Sigmoid colon (tissue), 7 donors: ENCODE measurements around the gene NXN. TPM values are rescaled to one million over a fixed set of nuclear protein-coding genes. Genes with fewer than 3 reads are reported as not detected.
A peak's percentile ranks its signal among the peaks of the same experiment; 100 is the strongest.
"Not testable (repeated sequence)": the region's sequence is repeated elsewhere in the genome, so short reads cannot be mapped to it uniquely, and the experiment has no call there.

Experiments used
- DNase-seq: peaks from one replicate; pipeline ENCODE4 v3.0.0-alpha.2; 2019
- H3K27ac ChIP-seq, 4 donors: fragments of 200-600 bp; sonication (generic); one replicate each; pipeline ENCODE4 v1.5.1; 2016 to 2019; ENCODE audit warnings: mild to moderate bottlenecking in 1 of 4
- H3K27me3 ChIP-seq, 3 donors: fragments of 200-600 bp; sonication (generic); one replicate each; pipeline ENCODE4 v1.5.1; 2019; ENCODE audit warnings: mild to moderate bottlenecking in 1 of 3
- H3K36me3 ChIP-seq, 4 donors: fragments of 200-600 bp; sonication (generic); one replicate each; pipeline ENCODE4 v1.5.1; 2016 to 2019
- H3K4me1 ChIP-seq, 4 donors: fragments of 200-600 bp; sonication (generic); one replicate each; pipeline ENCODE4 v1.5.1; 2017 to 2019
- H3K4me3 ChIP-seq, 4 donors: fragments of 200-600 bp; sonication (generic); one replicate each; pipeline ENCODE4 v1.5.1; 2017 to 2019; ENCODE audit warnings: mild to moderate bottlenecking in 2 of 4, moderate library complexity in 1 of 4
- H3K9me3 ChIP-seq, 4 donors: fragments of 200-600 bp in 3 of 4; sonication (generic) in 3 of 4; one replicate each; pipeline versions ENCODE4 v1.5.1 to v1.6.1; 2013 to 2019
- CTCF ChIP-seq, 4 experiments: fragments of 450-650 bp in 3 of 4; fragments of 200-600 bp in 1 of 4; IDR thresholded peaks; one replicate each; pipeline ENCODE4 v1.5.1; 2016 to 2019; ENCODE audit warnings: antibody characterized with exemption in 4 of 4, mild to moderate bottlenecking in 3 of 4, moderate library complexity in 2 of 4
- EP300 ChIP-seq, 4 donors: sonication (generic); formaldehyde crosslinking; IDR thresholded peaks; one replicate each; pipeline ENCODE4 v1.6.1; 2017; ENCODE audit warnings: antibody characterized with exemption in 4 of 4
- POLR2A ChIP-seq, 2 donors: fragments of 450-650 bp; IDR thresholded peaks; one replicate each; pipeline ENCODE4 v1.6.1; 2016; ENCODE audit warnings: antibody characterized with exemption in 2 of 2, mild to moderate bottlenecking in 2 of 2, moderate library complexity in 2 of 2
- POLR2AphosphoS5 ChIP-seq, 4 donors: sonication (generic); formaldehyde crosslinking; IDR thresholded peaks; one replicate each; pipeline ENCODE4 v1.6.1; 2017; ENCODE audit warnings: antibody characterized with exemption in 4 of 4
- WGBS, 2 donors: extraction: QIAGEN DNeasy Blood & Tissue Kit; methylation state at CpG; one replicate each; pipeline ENCODE4 v1.1.7; 2013; 5-methylcytosine and 5-hydroxymethylcytosine counted together
- intact Hi-C: fragments of 100-400 bp; cut with DNase I; formaldehyde crosslinking; loops from one replicate; pipeline ENCODE4 v1.15.1; 2023
- polyA plus RNA-seq, 3 donors: library from polyadenylated mRNA; stranded (reverse); fragments of 200-250 nt; gene quantifications; one replicate each; pipeline ENCODE4 v1.2.3, GENCODE V29; 2013
- total RNA-seq, 4 donors: library from RNA; depleted of rRNA; stranded (reverse); fragments of >200 nt; gene quantifications; one replicate each; pipeline ENCODE4 v1.1.0, GENCODE V29; 2016
- donor health status: healthy with polysubstance abuse.
- donor health status: Bipolar disorder and iron deficiency.
- donor health status: healthy.

The NXN gene
- total and polyA plus RNA-seq, 7 donors, result 1.4 to 75.9 (median 50.4) TPM

- no peak for DNase-seq
- WGBS, 2 donors, result 80 to 84% methylated on average over 7 of the region's 7 CpGs
- intact Hi-C loops, result no loop called here
- Histone ChIP-seq H3K27me3 (no peaks in the 10 kb centered on the region), H3K27ac (peak overlapping the region in 3 of 4 donors; percentile 27 to 81 (median 80)), H3K4me3 (no peak overlapping the region), H3K36me3 (no peaks in the 10 kb centered on the region), H3K9me3 (no peaks in the 10 kb centered on the region), H3K4me1 (peaks cover 0 to 75% (median 58%) of the 10 kb centered on the region in 4 donors)
- TF ChIP-seq POLR2AphosphoS5 (IDR thresholded peaks at IDR 0.05), result no peak
- no peak for TF ChIP-seq EP300 (IDR thresholded peaks at IDR 0.05)
- TF ChIP-seq CTCF (IDR thresholded peaks at IDR 0.05), result no peak
- TF ChIP-seq POLR2A (IDR thresholded peaks at IDR 0.05), result no peak
Measured at GRCh38 chr17:913207-913606, 66.4 kb downstream of the NXN start.

GRCh38 chr17:909642-910323 lies 69.8 kb downstream of the NXN start:
- DNase-seq, result no peak
- WGBS, 2 donors, result 83 to 92% methylated on average over 24 of the region's 24 CpGs
- intact Hi-C loops, result no loop called here
- TF ChIP-seq CTCF (IDR thresholded peaks at IDR 0.05) (no peak), POLR2A (IDR thresholded peaks at IDR 0.05) (no peak), POLR2AphosphoS5 (IDR thresholded peaks at IDR 0.05) (peak in 3 of 4 donors; percentile 4 to 21 (median 16))
- Histone ChIP-seq H3K4me3 (no peak overlapping the region), H3K27ac (peak overlapping the region; percentile 32 to 72 (median 66)), H3K36me3 (no peaks in the 10 kb centered on the region), H3K4me1 (peaks cover 0 to 64% (median 46%) of the 10 kb centered on the region in 4 donors), H3K9me3 (no peaks in the 10 kb centered on the region), H3K27me3 (no peaks in the 10 kb centered on the region)

GRCh38 chr17:907725-908124 lies 71.9 kb downstream of the NXN start:
- Histone ChIP-seq H3K4me1 (peaks cover 0 to 70% (median 55%) of the 10 kb centered on the region in 4 donors), H3K36me3 (no peaks in the 10 kb centered on the region), H3K27me3 (no peaks in the 10 kb centered on the region), H3K4me3 (no peak overlapping the region), H3K27ac (peak overlapping the region in 2 of 4 donors; percentile 70 to 72), H3K9me3 (no peaks in the 10 kb centered on the region)
- intact Hi-C loops, result no loop called here
- DNase-seq, result no peak
- TF ChIP-seq CTCF (IDR thresholded peaks at IDR 0.05) (no peak), POLR2A (IDR thresholded peaks at IDR 0.05) (no peak), EP300 (IDR thresholded peaks at IDR 0.05) (no peak), POLR2AphosphoS5 (IDR thresholded peaks at IDR 0.05) (no peak)
- WGBS, 2 donors, result 82 to 88% methylated on average over 6 of the region's 6 CpGs

- H3K36me3 ChIP-seq, intact Hi-C loops, H3K27me3 ChIP-seq, DNase-seq, H3K4me3 ChIP-seq, H3K9me3 ChIP-seq: not testable (repeated sequence)
- peak overlapping the region in 2 of 4 donors; percentile 87 to 92 for H3K27ac ChIP-seq
- WGBS, 2 donors, result 87% methylated on average over 6 of the region's 6 CpGs
- peaks cover 0 to 72% (median 67%) of the 10 kb centered on the region in 4 donors for H3K4me1 ChIP-seq
Measured at GRCh38 chr17:905708-906107, 73.9 kb downstream of the NXN start.

DNA sequence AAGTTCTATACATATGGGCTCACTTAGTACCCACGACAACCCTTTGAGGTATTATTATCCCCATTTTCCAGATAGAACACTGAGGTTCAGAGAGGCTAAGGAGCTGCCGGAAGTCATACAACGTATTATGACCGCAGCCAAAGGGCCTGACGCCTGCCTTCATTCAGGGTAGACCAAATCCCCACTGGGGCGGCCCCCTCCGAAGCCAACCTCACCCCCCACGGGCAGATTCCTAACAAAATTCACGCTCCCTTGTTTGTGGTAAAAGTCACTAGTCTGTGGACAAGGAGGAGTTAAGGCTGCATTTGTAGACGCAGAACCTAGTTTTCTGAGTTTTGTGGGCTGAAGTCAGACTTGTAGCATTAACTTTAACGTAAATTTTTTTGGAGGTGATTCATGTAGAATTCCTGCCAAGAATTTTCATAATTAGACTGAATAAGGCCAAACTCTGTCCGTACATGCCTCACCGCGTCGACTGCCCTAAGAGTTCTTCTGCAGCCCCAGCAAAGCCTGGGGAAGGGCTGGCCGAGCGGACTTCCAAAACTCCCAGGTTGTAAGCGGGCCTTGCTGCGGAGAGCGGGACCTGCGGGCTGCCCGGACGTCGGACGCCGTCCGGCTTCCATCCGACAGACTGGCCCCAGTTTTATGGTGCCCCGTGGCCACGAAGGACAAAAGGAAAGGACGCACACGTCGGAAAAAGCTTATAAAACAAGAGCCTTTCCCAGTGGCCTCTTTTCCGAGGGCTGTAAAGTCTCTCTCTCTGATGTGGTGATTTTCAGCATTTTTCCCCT lies 75.7 kb downstream of the NXN start:
- Histone ChIP-seq H3K36me3 (no peaks in the 10 kb centered on the region), H3K27me3 (no peaks in the 10 kb centered on the region), H3K4me1 (peaks cover 0 to 67% (median 62%) of the 10 kb centered on the region in 4 donors), H3K4me3 (peak overlapping the region in 3 of 4 donors; percentile 1 to 19 (median 19)), H3K27ac (peak overlapping the region; percentile 81 to 92 (median 88)), H3K9me3 (no peaks in the 10 kb centered on the region)
- intact Hi-C loops, result no loop called here
- 56 to 73% methylated on average over 34 of the region's 34 CpGs for WGBS, 2 donors
- TF ChIP-seq CTCF (IDR thresholded peaks at IDR 0.05) (no peak), EP300 (IDR thresholded peaks at IDR 0.05) (no peak), POLR2AphosphoS5 (IDR thresholded peaks at IDR 0.05) (no peak), POLR2A (IDR thresholded peaks at IDR 0.05) (no peak)
- peak; percentile 80 for DNase-seq
